CD14-positive monocyte (primary cell): Measurements from ENCODE around the gene SASS6. TPM values are rescaled to one million over a fixed set of nuclear protein-coding genes. Genes with fewer than 3 reads are reported as not detected.

Experiments
- DNase-seq, 3 donors: peaks; one replicate each; pipeline ENCODE4 v3.0.0-alpha.2; 2011 to 2022
- H2AFZ ChIP-seq: 2 replicates; pipeline ENCODE4 v1.6.0; 2012; ENCODE audit warnings: mild to moderate bottlenecking, low read depth, low read length, inconsistent platforms; ENCODE audit not compliant: insufficient read depth, poor library complexity, severe bottlenecking
- H3K27ac ChIP-seq, 2 donors: 1 replicate in 1 of 2; 2 replicates in 1 of 2; pipeline ENCODE4 v1.5.1; 2012 to 2013; ENCODE audit warnings: low read length in 2 of 2, control low read depth in 1 of 2, inconsistent platforms in 1 of 2, low read depth in 1 of 2, mild to moderate bottlenecking in 1 of 2
- H3K27me3 ChIP-seq, 2 donors: one replicate each; pipeline versions ENCODE4 v1.6.0 to v1.6.1; 2011 to 2013; ENCODE audit warnings: low read length in 2 of 2; ENCODE audit not compliant: control insufficient read depth in 2 of 2, insufficient read depth in 2 of 2
- H3K36me3 ChIP-seq, 2 donors: replicated peaks in 1 of 2; 1 replicate in 1 of 2; 2 replicates in 1 of 2; pipeline versions ENCODE4 v1.5.1 to v1.6.1; 2012 to 2013; ENCODE audit warnings: low read length in 2 of 2, control low read depth in 1 of 2, inconsistent platforms in 1 of 2, mild to moderate bottlenecking in 1 of 2; ENCODE audit not compliant: insufficient read depth in 2 of 2, control insufficient read depth in 1 of 2
- H3K4me1 ChIP-seq, 2 donors: 1 replicate in 1 of 2; 2 replicates in 1 of 2; pipeline versions ENCODE4 v1.5.1 to v1.6.1; 2012 to 2013; ENCODE audit warnings: low read length in 2 of 2, control low read depth in 1 of 2, inconsistent platforms in 1 of 2, mild to moderate bottlenecking in 1 of 2, moderate library complexity in 1 of 2; ENCODE audit not compliant: insufficient read depth in 2 of 2, control insufficient read depth in 1 of 2
- H3K4me2 ChIP-seq: replicated peaks from 2 replicates; pipeline ENCODE3; 2012; ENCODE audit warnings: low read length, moderate library complexity, mild to moderate bottlenecking; ENCODE audit not compliant: poor library complexity, severe bottlenecking; ENCODE audit errors: extremely low read depth
- H3K4me3 ChIP-seq, 3 experiments: fragments of 200-600 bp in 1 of 3; sonication (generic) in 1 of 3; replicated peaks in 1 of 3; 1 replicate in 2 of 3; 2 replicates in 1 of 3; pipeline ENCODE4 v1.5.1; 2011 to 2013; ENCODE audit warnings: low read length in 3 of 3, mild to moderate bottlenecking in 3 of 3, control low read depth in 2 of 3, low read depth in 2 of 3, inconsistent platforms in 1 of 3, moderate library complexity in 1 of 3
- H3K79me2 ChIP-seq: 2 replicates; pipeline ENCODE4 v1.6.0; 2012; ENCODE audit warnings: mild to moderate bottlenecking, control low read depth, inconsistent platforms, low read length, moderate library complexity; ENCODE audit not compliant: insufficient read depth
- H3K9ac ChIP-seq: 2 replicates; pipeline ENCODE4 v1.6.0; 2017; ENCODE audit warnings: low read length, mild to moderate bottlenecking; ENCODE audit not compliant: insufficient read depth, poor library complexity, severe bottlenecking
- H3K9me3 ChIP-seq, 2 donors: replicated peaks in 1 of 2; 1 replicate in 1 of 2; 2 replicates in 1 of 2; pipeline versions ENCODE4 v1.5.1 to v1.6.1; 2012 to 2013; ENCODE audit warnings: low read length in 2 of 2, control low read depth in 1 of 2; ENCODE audit not compliant: control insufficient read depth in 1 of 2, insufficient read depth in 1 of 2
- H4K20me1 ChIP-seq: 2 replicates; pipeline ENCODE4 v1.6.0; 2012; ENCODE audit warnings: mild to moderate bottlenecking, low read length, control low read depth, moderate library complexity; ENCODE audit not compliant: insufficient read depth
- H3K27ac Mint-ChIP-seq, 7 donors: one replicate each; pipeline ENCODE4 v1.8.0; 2020; ENCODE audit warnings: mild to moderate bottlenecking in 7 of 7, mixed read lengths in 7 of 7, moderate library complexity in 6 of 7, inconsistent platforms in 2 of 7
- H3K27me3 Mint-ChIP-seq, 3 donors: one replicate each; pipeline ENCODE4 v1.8.0; 2021 to 2022; ENCODE audit warnings: low read depth in 3 of 3, mild to moderate bottlenecking in 3 of 3, mixed read lengths in 3 of 3, moderate library complexity in 3 of 3, inconsistent platforms in 1 of 3
- H3K36me3 Mint-ChIP-seq, 2 donors: one replicate each; pipeline ENCODE4 v1.8.0; 2020; ENCODE audit warnings: mixed read lengths in 2 of 2, inconsistent platforms in 1 of 2, mild to moderate bottlenecking in 1 of 2
- H3K4me1 Mint-ChIP-seq: one replicate; pipeline ENCODE4 v1.8.0; 2020; ENCODE audit warnings: mild to moderate bottlenecking, mixed read lengths
- H3K4me3 Mint-ChIP-seq, 2 donors: one replicate each; pipeline ENCODE4 v1.8.0; 2020; ENCODE audit warnings: mild to moderate bottlenecking in 2 of 2, mixed read lengths in 2 of 2, moderate library complexity in 1 of 2
- H3K9me3 Mint-ChIP-seq, 7 donors: one replicate each; pipeline ENCODE4 v1.8.0; 2020 to 2022; ENCODE audit warnings: mixed read lengths in 7 of 7, mild to moderate bottlenecking in 6 of 7, moderate library complexity in 6 of 7, inconsistent platforms in 2 of 7
- WGBS: methylation state at CpG from one replicate; pipeline ENCODE4 v1.1.5; 2013; ENCODE audit warnings: missing lambda C conversion rate; ENCODE audit not compliant: insufficient coverage; 5-methylcytosine and 5-hydroxymethylcytosine counted together
- intact Hi-C, 2 donors: fragments of 100-400 bp; cut with micrococcal nuclease; formaldehyde crosslinking; loops; one replicate each; pipeline versions ENCODE4 v1.15.0 to v1.15.1; 2023
- polyA plus RNA-seq, 3 donors: library from polyadenylated mRNA; depleted of rRNA in 1 of 3; unstranded in 2 of 3; stranded (reverse) in 1 of 3; fragments of 300-500 nt in 2 of 3; fragments of >200 nt in 1 of 3; fragmentation: Illumina TruSeq in 2 of 3; gene quantifications; 1 replicate in 2 of 3; 2 replicates in 1 of 3; pipeline ENCODE4 v1.2.3, GENCODE V29; 2012 to 2021
- TF ChIP-seq, protein P1 (sequence below): fragments of 200-600 bp; IDR thresholded peaks from one replicate; pipeline ENCODE4 v1.8.0; 2022; ENCODE audit warnings: antibody characterized with exemption, mild to moderate bottlenecking

Gene SASS6
- polyA plus RNA-seq, 3 donors: 0.53 to 0.98 (median 0.93) TPM

DNA sequence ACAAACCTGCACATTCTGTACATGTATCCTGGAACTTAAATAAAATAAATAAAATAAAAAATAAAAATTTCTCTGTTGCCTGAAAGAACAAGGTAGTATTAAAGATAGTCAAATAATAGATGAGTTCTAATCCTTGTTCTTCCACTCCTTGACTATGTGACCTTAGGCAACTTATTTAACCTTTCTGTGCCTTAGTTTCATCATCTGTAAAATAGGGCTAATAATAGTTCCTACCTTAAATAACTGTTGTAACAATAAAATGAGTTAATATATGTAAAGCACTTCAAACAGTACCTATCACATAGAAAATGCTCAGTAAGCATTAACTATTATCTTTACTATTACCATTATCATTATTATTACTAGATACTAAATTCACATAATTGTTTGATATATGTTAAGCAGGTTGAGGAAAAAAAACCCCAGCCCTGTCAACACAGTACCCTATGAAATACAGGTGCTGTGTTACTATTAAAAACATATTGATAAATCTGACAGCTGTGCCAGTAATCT lies 23.1 kb downstream of the SASS6 start:
- Mint-ChIP-seq H3K4me3 (no peak overlapping the region), H3K27ac (no peak overlapping the region), H3K9me3 (no peaks in the 10 kb centered on the region), H3K36me3 (peaks cover 33 to 40% of the 10 kb centered on the region in 2 donors), H3K27me3 (no peaks in the 10 kb centered on the region), H3K4me1 (no peaks in the 10 kb centered on the region)
- peaks cover 27 to 53% of the 10 kb centered on the region in 2 donors for H3K36me3 ChIP-seq
- H3K27ac ChIP-seq: no peak overlapping the region
- DNase-seq: no peak
- H3K4me3 ChIP-seq: no peak overlapping the region
- H4K20me1 ChIP-seq: no peaks in the 10 kb centered on the region
- no peak overlapping the region for H3K9ac ChIP-seq
- TF ChIP-seq, protein P1, sequence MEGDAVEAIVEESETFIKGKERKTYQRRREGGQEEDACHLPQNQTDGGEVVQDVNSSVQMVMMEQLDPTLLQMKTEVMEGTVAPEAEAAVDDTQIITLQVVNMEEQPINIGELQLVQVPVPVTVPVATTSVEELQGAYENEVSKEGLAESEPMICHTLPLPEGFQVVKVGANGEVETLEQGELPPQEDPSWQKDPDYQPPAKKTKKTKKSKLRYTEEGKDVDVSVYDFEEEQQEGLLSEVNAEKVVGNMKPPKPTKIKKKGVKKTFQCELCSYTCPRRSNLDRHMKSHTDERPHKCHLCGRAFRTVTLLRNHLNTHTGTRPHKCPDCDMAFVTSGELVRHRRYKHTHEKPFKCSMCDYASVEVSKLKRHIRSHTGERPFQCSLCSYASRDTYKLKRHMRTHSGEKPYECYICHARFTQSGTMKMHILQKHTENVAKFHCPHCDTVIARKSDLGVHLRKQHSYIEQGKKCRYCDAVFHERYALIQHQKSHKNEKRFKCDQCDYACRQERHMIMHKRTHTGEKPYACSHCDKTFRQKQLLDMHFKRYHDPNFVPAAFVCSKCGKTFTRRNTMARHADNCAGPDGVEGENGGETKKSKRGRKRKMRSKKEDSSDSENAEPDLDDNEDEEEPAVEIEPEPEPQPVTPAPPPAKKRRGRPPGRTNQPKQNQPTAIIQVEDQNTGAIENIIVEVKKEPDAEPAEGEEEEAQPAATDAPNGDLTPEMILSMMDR: no peak
- no peak overlapping the region for H3K4me2 ChIP-seq
- intact Hi-C loops: no loop called here
- H3K27me3 ChIP-seq: no peaks in the 10 kb centered on the region
- H2AFZ ChIP-seq: no peak overlapping the region
- no peaks in the 10 kb centered on the region for H3K4me1 ChIP-seq
- H3K79me2 ChIP-seq: no peaks in the 10 kb centered on the region
- H3K9me3 ChIP-seq: no peaks in the 10 kb centered on the region

DNA sequence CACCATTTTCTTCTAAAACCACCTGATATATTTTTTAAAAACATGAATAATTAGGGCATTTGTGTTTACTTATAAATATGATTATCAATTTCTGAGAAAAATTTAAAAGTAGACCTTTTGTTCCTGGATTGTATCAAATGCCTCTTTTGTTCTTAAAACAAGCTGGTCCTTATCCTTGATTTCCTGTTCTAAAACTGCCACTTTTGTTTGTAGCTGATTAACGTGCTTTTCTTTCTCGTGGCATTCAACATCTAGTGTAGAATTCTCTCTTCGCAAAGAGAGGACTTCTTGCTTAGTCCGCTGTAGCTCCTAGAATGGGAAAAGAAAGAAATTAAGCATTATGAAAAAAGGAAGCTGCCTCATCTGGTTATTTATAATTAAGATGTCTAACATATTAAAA lies 25.0 kb downstream of the SASS6 start:
- H3K4me1 ChIP-seq: no peaks in the 10 kb centered on the region
- no peaks in the 10 kb centered on the region for H4K20me1 ChIP-seq
- no peak overlapping the region for H3K9ac ChIP-seq
- Mint-ChIP-seq H3K4me3 (no peak overlapping the region), H3K9me3 (no peaks in the 10 kb centered on the region), H3K27me3 (no peaks in the 10 kb centered on the region), H3K36me3 (peaks cover 41 to 49% of the 10 kb centered on the region in 2 donors), H3K27ac (no peak overlapping the region), H3K4me1 (no peaks in the 10 kb centered on the region)
- no peak for DNase-seq
- no peak overlapping the region for H3K27ac ChIP-seq
- H3K27me3 ChIP-seq: no peaks in the 10 kb centered on the region
- no peak overlapping the region for H2AFZ ChIP-seq
- no peak overlapping the region for H3K4me3 ChIP-seq
- intact Hi-C loops: no loop called here
- no CpG with 5 or more reads among the region's 4 CpGs for WGBS
- H3K36me3 ChIP-seq: peaks cover 40 to 68% of the 10 kb centered on the region in 2 donors
- H3K9me3 ChIP-seq: no peaks in the 10 kb centered on the region
- TF ChIP-seq, protein P1: no peak
- no peaks in the 10 kb centered on the region for H3K79me2 ChIP-seq
- no peak overlapping the region for H3K4me2 ChIP-seq
